NCI-H1417 (cell line): Measurements from ENCODE around the gene ATP2A1.
A peak's percentile ranks its signal among the peaks of the same experiment; 100 is the strongest.
"Not testable (repeated sequence)": the region's sequence is repeated elsewhere in the genome, so short reads cannot be mapped to it uniquely, and the experiment has no call there.

Experiments
- DNase-seq, 3 experiments: peaks; one replicate each; lab custom pipeline; 2025; lab: John Stamatoyannopoulos, UW

The ATP2A1 gene

DNA sequence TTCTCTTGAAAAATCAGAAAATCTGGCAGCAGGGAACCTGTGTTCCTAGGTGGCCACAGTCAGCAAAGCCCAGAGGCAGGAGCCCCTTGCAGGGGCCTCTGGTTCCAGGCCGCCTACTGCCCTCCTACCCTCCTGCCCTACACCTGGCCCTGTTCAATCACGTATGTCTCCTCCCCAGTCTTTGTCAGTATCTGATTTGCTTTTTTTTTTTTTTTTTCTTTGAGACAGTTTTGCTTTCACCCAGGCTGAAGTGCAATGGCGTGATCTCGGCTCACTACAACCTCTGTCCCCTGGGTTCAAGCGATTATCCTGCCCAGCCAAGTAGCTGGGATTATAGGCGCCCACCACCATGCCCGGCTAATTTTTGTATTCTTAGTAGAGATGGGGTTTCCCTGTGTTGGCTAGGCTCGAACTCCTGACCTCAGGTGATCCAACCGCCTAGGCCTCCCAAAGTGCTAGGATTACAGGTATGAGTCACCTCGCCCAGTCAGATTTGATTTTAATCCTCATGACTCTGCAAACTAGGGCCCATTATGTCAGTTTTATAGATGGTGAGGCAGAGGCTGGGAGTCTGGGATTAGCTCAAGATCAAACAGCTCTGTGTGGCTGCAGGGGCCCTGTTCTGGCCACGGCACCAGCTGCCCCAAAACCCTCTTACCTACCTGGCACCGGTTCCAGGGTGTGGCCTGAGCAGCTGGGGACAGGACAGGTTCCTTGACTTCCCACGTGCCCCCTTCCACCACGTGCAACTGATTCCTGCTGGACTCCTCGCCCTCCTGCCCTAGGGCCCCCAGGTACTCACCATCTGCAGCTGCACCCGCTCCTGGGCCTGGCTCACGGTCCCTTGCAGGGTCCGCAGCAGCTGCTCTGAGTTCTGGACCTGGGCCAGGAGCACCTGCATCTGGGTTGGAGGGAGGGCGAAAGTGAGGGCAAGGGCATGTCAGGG is 32.1 kb downstream of the ATP2A1 start:
- DNase-seq: peak in 2 of 3 experiments; percentile 7 to 42

DNA sequence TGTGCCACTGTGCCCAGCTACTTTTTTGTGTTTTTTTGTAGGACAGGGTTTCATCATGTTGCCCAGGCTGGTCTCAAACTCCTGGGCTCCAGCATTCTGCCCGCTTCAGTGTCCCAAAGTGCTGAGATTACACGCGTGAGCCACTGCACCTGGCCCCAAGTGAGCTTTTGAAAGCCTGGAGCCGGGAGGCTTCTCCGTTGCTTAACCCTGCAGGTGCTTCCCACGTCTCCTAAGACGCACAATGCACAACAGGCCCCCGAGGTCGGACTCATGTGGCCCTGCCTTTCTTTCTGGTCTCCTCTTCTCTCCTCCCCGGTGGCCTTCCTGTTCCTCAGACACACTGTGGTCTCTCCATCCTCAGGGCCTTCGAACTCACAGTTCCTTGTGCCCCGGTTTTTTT is 34.3 kb downstream of the ATP2A1 start:
- DNase-seq: no peak

DNA sequence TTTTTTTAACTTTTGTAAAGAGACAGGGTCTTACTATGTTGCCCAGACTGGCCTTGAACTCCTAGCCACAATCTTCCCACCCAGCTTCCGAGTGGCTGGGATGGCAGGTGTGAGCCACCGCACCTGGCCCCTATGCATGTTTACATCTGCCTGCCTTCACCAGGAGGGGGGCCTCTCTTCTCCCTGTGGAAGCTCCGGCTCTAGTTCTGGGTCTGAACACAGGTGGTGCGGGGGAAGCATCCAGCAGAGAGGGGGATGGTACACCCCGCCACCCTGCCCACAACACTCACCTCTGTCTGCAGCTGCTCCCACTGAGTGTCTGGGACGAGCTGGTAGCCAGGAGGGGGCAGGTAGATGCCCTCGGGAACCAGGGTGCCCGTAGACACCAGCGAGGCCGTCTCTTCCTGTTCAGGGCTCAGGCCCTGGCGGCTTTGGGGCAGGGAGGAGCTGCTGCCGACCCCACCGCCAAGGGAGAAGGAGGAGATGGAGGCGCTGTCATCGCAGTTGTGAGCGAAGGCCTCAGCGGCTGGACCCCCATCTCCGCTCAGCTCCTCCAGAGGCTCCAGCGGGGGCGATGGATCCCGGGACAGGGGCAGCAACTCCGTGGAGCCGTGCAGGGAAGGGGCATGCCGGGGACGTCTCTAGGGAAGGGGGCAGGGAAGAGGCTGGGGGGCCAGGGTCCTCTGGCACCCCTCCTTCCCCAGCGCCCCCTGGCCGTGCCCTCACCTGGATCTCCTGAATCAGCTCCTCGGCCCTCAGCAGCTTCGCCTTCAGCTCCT is 35.8 kb downstream of the ATP2A1 start:
- DNase-seq: peak in 2 of 3 experiments; percentile 51 to 62

DNA sequence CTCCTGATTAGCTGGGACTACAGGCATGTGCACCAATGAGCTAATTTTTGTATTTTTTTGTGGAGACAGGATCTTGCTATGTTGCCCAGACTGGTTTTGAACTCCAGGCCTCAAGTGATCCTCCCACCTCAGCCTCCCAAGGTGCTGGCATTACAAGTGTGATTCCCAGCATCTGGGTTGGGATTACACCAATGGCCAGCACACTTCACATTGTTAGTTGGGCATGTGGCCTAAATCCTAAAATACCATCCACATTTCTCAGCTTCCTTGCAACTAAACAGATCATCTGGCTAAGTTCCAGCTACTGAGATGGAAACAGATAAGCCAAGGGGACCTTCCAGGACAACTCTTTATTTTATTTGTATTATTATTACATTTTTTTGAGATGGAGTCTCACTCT is 36.9 kb downstream of the ATP2A1 start:
- DNase-seq: no peak

DNA sequence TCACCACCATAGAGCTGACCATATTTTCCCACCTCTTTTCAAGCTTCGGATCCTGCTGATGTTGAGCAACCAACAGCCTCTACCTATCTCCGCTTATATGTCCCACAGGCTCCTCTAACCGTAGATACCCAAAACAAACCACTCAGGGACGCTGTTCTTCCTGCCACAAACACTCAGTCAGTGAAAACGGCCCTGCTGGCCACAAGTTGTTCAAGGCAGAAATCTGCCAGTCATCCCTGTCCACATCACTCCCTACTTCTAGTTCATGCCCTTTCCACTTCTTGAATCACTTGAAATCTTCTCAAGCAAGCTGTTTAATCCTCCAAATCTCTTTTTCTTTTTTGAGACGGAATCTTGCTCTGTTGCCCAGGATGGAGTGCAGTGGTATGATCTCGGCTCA is 38.8 kb downstream of the ATP2A1 start:
- DNase-seq: no peak

DNA sequence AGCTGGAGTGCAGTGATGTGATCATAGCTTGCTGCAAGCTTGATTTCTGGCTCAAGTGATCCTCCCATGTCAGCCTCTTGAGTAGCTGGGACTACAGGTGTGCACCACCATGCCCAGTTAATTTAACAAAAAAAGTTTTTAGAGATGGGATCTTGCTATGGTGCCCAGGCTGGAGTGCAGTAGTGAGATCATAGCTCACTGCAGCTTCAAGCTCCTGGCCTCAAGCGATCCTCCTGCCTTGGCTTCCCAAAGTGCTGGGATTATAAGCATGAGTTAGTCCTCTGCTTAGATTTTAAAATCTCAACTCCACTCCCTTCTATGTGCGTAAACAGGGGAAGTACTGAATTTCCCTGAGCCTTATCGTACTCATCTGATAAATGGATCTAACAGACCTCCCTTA is 40.4 kb downstream of the ATP2A1 start:
- no peak for DNase-seq

DNA sequence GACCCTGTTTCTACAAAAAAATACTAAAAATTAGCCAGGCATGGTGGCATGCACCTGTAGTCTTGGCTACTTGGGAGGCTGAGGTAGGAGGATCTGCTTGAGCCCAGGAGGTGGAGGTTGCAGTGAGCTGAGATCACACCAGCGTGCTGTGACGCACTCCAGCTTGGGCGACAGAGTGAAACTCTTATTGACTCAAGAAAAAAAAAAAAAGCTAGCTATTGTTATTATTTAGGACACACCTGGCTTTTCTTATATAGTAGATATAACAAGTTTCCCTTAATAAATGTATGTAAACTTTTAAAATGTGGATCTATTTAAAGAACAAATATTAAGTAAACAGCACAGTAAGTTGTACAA is 44.9 kb downstream of the ATP2A1 start:
- no peak for DNase-seq

DNA sequence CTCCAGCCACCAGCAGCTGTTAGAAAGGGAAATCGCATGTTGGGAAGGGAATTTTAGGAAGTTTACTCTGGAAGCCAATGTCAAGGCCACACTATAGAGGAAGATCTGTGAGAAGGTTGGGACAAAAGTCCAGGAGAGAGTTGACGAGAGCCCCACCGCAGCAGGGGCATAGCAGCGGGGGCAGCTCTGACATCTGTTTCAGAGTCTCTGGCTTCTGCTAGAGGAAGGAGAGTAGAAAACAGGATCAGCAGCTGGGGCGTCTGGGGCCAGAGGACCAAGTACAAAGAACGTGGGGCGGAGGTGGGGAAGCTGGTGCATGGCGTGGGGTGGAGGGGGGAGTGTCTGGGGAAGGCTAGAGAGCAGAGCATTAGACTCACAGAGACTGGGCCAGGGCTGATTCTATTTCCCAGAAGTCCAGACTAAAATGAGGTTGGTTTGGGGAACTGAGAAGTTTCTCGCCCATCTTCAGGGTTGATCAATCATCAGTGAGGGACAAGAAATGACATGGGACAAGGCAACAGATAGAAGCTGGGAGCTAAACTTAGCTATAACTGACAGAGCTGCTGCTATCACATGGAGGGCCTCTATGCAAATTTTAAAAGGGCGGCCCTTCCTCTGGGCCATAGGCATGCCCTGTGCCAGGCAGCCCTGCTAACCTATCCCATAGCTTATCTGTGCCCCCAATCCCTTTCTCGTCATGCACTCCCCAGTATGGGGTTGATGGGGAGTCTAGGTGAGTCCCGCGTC is 45.5 kb downstream of the ATP2A1 start:
- DNase-seq: peak in 1 of 3 experiments; percentile 21

DNA sequence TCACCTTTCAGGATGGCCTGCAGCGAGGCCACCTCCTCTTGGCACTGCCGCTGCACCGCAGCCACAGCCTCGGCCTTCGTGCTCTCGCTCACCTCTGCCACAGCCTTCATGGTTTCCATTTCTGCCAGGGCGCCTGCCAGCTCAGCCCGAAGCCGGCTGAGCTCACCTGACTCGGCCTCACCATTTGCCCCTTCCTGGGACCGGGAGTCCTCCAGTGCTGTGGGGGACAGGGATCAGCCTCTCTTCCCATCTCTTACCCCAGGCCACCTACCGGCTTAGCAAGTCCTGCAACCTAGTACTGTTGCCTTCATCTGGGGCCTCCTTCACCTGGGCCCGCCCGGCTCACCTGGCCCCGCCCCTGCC is 46.1 kb downstream of the ATP2A1 start:
- no peak for DNase-seq

DNA sequence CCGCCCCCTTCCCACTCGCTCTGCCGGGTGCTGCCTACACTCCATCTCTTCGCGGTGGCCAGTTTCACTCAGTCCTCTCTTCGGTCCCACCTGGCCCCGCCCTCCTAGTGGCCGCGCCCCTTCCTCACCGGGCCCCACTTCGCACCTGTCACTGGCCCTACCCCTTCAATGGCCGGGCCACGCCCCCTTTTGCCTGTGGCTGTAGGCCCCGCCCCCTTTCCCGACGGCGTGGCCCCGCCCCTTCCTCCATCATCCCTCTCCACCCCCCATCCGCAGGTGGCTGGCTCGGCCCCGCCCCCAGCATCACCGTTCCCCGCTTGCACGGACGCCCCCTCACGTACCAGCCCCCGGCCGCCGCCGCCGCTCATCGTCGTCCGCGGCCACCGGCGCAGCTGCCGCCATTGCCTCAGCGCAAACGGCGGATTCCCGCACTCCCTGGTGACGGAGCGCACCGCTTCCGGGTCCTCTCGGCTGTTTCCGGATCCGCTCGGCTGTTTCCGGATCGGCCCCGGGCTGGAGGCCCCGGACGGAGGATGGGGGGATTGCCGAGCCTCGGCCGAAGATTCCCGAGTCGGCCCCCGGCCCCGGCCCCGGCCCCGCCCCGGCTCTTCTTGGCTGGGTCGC is 46.6 kb downstream of the ATP2A1 start, which contains the start of gene RABEP2:
Gene RABEP2 (minus strand): TSS at position 477 of the 624 bp plus-strand sequence. CDS start 75 bp downstream, at position 402.
- DNase-seq: peak; percentile 92 to 96 (median 95)

DNA sequence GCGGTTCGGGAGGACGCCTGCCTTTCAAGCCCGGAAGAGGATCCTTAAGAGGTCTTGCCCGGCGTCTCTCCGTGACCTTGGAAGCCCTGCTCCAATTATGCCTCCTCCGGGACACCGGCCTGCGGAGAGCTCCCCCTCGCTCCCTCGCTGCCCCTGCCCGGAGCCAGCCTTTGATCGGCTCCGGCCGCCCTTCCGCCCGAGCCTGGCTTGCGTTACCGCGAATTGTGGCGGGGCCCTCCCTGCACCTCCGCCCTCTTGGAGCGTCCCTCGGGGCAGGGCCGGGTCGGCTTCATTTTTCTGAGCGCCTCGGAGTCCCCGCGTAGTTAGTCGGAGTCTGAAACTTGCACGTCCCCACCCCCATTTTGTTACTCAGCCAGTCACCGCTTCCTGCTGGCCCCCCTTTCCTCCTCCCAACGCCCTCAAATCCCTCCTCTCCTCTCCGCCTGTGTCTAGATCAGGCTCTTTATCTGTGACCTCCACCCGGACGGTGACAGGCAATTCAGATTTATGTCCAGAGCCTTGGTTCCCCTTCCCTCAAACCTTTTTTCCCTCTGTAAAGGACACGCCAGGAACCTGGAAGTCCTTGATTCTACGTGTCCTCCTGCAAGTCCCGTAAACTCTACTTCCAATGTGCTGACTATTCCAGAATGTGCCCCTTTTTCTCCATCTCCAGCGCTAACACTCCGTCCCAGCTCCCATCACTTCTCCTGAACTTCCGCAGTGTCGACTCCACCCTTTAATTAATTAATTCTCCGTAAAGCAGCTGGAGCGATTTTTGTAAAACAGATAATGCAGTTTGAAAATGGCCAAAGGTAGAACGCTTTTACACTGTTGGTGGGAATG is 47.3 kb downstream of the ATP2A1 start:
- peak; percentile 39 to 85 (median 81) for DNase-seq

DNA sequence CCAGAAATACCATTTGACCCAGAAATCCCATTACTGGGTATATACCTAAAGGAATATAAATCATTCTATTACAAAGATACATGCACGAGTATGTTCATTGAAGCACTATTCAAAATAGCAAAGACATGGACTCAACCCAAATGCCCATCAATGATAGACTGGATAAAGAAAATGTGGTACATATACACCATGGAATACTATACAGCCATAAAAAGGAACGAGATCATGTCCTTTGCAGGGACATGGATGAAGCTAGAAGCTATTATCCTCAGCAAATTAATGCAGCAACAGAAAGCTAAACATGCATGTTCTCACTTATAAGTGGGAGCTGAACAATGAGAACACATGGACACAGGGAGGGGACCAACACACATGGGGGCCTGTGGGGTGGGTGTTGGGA is 48.0 kb downstream of the ATP2A1 start:
- DNase-seq: not testable (repeated sequence)

DNA sequence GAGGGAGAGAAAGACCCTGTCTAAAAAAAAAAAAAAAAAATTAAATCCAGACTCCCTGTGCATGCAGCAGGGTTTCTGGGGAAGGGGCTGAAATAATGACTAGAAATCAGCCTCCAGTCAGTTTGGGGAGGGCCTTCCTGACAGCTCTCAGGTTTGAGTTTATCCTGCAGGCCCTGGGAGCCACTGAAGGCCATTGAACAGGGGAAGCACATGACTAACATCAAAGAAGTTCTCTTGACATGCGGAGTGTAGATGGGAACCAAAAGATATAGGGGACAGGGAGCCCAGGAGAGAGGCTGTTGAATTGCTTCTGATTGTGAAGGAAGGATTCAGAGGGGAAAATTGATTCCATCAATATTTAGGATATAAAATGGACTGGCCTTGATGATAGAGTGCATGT is 49.5 kb downstream of the ATP2A1 start:
- no peak for DNase-seq

DNA sequence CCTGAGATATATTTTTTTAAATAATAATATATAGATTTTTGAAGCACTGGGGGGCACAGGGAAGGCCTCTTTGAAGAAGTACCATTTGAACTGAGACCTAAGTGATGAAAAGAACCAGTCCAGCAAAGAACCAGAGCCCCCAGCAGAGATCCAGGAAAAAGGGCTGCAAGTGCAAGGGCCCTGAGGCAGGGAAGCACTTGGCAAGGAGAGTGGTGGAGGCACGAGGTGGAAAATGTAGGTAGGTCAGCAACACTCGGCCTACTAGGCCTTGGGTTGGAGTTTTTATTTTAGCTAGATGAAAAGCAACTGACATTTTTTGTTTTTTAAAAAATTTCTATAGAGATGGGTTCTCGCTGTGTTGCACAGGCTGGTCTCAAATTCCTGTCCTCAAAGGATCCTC is 51.9 kb downstream of the ATP2A1 start:
- DNase-seq: no peak

DNA sequence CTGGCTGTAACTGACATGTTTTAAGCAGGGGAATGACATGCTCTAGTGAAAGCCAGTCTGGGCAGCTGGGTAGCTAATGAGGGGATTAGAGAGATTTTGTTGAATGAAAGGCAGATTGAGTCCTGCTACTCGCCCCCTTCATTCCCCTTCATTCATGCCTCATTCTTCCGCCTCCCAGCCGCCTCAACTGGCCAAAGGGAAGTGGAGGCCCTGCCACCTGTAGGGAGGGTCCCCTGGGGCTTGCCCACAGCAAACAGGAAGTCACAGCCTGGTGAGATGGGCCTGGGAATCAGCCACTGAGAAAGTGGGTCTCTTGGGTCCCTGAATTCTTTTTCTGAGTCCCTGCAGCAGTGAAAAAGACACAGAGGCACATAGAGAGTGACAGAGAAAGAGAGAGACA is 52.4 kb downstream of the ATP2A1 start:
- DNase-seq: peak in 1 of 3 experiments; percentile 3

DNA sequence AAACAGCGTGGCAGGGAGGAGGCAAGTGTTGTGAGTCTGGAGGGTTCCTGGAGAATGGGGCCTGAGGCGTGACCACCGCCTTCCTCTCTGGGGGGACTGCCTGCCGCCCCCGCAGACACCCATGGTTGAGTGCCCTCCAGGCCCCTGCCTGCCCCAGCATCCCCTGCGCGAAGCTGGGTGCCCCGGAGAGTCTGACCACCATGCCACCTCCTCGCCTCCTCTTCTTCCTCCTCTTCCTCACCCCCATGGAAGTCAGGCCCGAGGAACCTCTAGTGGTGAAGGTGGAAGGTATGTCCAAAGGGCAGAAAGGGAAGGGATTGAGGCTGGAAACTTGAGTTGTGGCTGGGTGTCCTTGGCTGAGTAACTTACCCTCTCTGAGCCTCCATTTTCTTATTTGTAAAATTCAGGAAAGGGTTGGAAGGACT is 53.5 kb downstream of the ATP2A1 start, which contains the start of gene CD19:
Gene CD19 (plus strand): TSS at position 171 of the 425 bp plus-strand sequence. CDS start 30 bp downstream, at position 201.
- DNase-seq: no peak

DNA sequence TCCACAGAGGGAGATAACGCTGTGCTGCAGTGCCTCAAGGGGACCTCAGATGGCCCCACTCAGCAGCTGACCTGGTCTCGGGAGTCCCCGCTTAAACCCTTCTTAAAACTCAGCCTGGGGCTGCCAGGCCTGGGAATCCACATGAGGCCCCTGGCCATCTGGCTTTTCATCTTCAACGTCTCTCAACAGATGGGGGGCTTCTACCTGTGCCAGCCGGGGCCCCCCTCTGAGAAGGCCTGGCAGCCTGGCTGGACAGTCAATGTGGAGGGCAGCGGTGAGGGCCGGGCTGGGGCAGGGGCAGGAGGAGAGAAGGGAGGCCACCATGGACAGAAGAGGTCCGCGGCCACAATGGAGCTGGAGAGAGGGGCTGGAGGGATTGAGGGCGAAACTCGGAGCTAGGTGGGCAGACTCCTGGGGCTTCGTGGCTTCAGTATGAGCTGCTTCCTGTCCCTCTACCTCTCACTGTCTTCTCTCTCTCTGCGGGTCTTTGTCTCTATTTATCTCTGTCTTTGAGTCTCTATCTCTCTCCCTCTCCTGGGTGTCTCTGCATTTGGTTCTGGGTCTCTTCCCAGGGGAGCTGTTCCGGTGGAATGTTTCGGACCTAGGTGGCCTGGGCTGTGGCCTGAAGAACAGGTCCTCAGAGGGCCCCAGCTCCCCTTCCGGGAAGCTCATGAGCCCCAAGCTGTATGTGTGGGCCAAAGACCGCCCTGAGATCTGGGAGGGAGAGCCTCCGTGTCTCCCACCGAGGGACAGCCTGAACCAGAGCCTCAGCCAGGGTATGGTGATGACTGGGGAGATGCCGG is 54.3 kb downstream of the ATP2A1 start:
- DNase-seq: no peak

DNA sequence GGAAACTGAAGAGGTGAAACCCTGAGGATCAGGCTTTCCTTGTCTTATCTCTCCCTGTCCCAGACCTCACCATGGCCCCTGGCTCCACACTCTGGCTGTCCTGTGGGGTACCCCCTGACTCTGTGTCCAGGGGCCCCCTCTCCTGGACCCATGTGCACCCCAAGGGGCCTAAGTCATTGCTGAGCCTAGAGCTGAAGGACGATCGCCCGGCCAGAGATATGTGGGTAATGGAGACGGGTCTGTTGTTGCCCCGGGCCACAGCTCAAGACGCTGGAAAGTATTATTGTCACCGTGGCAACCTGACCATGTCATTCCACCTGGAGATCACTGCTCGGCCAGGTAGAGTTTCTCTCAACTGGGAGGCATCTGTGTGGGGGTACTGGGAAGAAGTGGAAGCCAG is 54.9 kb downstream of the ATP2A1 start:
- no peak for DNase-seq

DNA sequence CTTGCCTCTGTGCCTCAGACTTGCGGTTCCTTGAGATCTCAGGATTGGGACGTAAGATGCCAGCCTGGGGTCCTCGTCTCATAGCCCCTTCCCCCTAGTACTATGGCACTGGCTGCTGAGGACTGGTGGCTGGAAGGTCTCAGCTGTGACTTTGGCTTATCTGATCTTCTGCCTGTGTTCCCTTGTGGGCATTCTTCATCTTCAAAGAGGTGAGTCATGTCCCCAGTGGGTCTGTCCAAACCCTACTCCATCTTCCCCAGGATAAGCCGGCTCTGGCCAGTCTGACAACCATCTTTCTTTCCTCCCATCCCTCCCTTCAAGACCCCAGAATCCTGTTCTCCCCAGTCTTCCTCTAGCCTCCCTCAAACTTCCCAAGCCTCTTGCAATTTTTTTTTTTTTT is 57.1 kb downstream of the ATP2A1 start:
- no peak for DNase-seq
